H1 (cell line): ENCODE data around the gene SZT2. TPM values are rescaled to one million over a fixed set of nuclear protein-coding genes. Genes with fewer than 3 reads are reported as not detected.

Experiments
- CTCF ChIA-PET: fragments of 300-600 bp; sonication (Branson Sonifier 250); formaldehyde crosslinking; loops from one replicate; lab custom pipeline; 2021; ENCODE audit not compliant: partially characterized antibody; lab: Charles Lee
- POLR2A ChIA-PET: fragments of 300-600 bp; sonication (Branson Sonifier 250); formaldehyde crosslinking; loops from one replicate; lab custom pipeline; 2021; ENCODE audit warnings: inconsistent platforms; ENCODE audit not compliant: partially characterized antibody; lab: Charles Lee
- DNase-seq, 2 experiments: peaks; one replicate each; pipeline versions ENCODE4 v3.0.0 to v3.0.0-alpha.2; 2010 to 2022; ENCODE audit warnings: low spot score in 2 of 2, low read depth in 1 of 2, mixed read lengths in 1 of 2
- FAIRE-seq: peaks from 2 replicates; lab custom pipeline; 2011; peaks lifted over from hg19 to GRCh38; lab: Jason Lieb, UNC
- H2AFZ ChIP-seq: 2 replicates; pipeline ENCODE4 v1.8.1; 2012; ENCODE audit warnings: low read length, inconsistent platforms
- H2AK5ac ChIP-seq: 2 replicates; pipeline ENCODE4 v1.6.1; 2013; ENCODE audit warnings: low read depth, low read length
- H2BK120ac ChIP-seq: replicated peaks from 2 replicates; pipeline ENCODE3; 2013; ENCODE audit warnings: low read depth, low read length, inconsistent platforms
- H2BK12ac ChIP-seq: 2 replicates; pipeline ENCODE4 v1.6.1; 2013; ENCODE audit warnings: low read depth, low read length
- H2BK15ac ChIP-seq: 2 replicates; pipeline ENCODE4 v1.6.1; 2013; ENCODE audit warnings: low read length
- H2BK20ac ChIP-seq: 2 replicates; pipeline ENCODE4 v1.6.1; 2013; ENCODE audit warnings: low read length
- H2BK5ac ChIP-seq: 2 replicates; pipeline ENCODE4 v1.6.1; 2013; ENCODE audit warnings: low read depth, low read length
- H3K14ac ChIP-seq: 2 replicates; pipeline ENCODE4 v1.6.1; 2013; ENCODE audit warnings: inconsistent platforms; ENCODE audit not compliant: insufficient read length
- H3K18ac ChIP-seq: 2 replicates; pipeline ENCODE4 v1.6.1; 2013; ENCODE audit warnings: low read length; ENCODE audit errors: extremely low read depth
- H3K23ac ChIP-seq: 2 replicates; pipeline ENCODE4 v1.6.1; 2013; ENCODE audit warnings: inconsistent platforms; ENCODE audit not compliant: insufficient read length
- H3K23me2 ChIP-seq: 2 replicates; pipeline ENCODE4 v1.6.1; 2013; ENCODE audit warnings: low read depth, low read length
- H3K27ac ChIP-seq: 2 replicates; pipeline ENCODE4 v1.6.1; 2011; ENCODE audit warnings: low read depth, low read length, inconsistent platforms
- H3K27me3 ChIP-seq, 4 experiments: replicated peaks in 1 of 4; 1 replicate in 1 of 4; 2 replicates in 3 of 4; pipeline versions ENCODE4 v1.6.1 to v1.8.1; 2011 to 2013; ENCODE audit warnings: low read length in 3 of 4, mild to moderate bottlenecking in 3 of 4, inconsistent platforms in 2 of 4, mixed read lengths in 2 of 4, moderate library complexity in 1 of 4; ENCODE audit not compliant: control insufficient read depth in 3 of 4, insufficient read depth in 3 of 4; ENCODE audit errors: extremely low read depth in 1 of 4
- H3K36me3 ChIP-seq, 4 experiments: 2 replicates each; pipeline versions ENCODE4 v1.6.1 to v1.8.1; 2011 to 2013; ENCODE audit warnings: mild to moderate bottlenecking in 4 of 4, low read length in 3 of 4, moderate library complexity in 2 of 4, control low read depth in 1 of 4, inconsistent platforms in 1 of 4; ENCODE audit not compliant: insufficient read depth in 4 of 4, control insufficient read depth in 2 of 4
- H3K4ac ChIP-seq: replicated peaks from 2 replicates; pipeline ENCODE3; 2013; ENCODE audit warnings: low read length, low read depth, mixed read lengths, inconsistent platforms; ENCODE audit not compliant: insufficient read length
- H3K4me1 ChIP-seq, 4 experiments: replicated peaks in 1 of 4; 1 replicate in 1 of 4; 2 replicates in 3 of 4; pipeline versions ENCODE4 v1.6.1 to v1.8.1; 2011 to 2013; ENCODE audit warnings: low read length in 3 of 4, inconsistent platforms in 2 of 4, mixed read lengths in 1 of 4; ENCODE audit not compliant: insufficient read depth in 4 of 4, control insufficient read depth in 3 of 4
- H3K4me2 ChIP-seq, 2 experiments: 2 replicates each; pipeline versions ENCODE4 v1.6.1 to v1.8.1; 2011 to 2013; ENCODE audit warnings: low read depth in 2 of 2, low read length in 2 of 2, control low read depth in 1 of 2, inconsistent platforms in 1 of 2, mild to moderate bottlenecking in 1 of 2; ENCODE audit not compliant: insufficient read depth in 1 of 2
- H3K4me3 ChIP-seq, 4 experiments: fragments of 200-600, 300-600 bp in 1 of 4; sonication (generic), shearing (Covaris generic), sonication (Bioruptor Twin) in 1 of 4; 2 replicates each; pipeline versions ENCODE4 v1.5.1 to v1.8.1; 2011 to 2016; ENCODE audit warnings: low read length in 4 of 4, low read depth in 3 of 4, control low read depth in 2 of 4, inconsistent platforms in 2 of 4, mild to moderate bottlenecking in 2 of 4, mixed read lengths in 1 of 4, moderate library complexity in 1 of 4; ENCODE audit not compliant: insufficient read depth in 2 of 4; ENCODE audit errors: extremely low read depth in 1 of 4
- H3K56ac ChIP-seq: replicated peaks from 2 replicates; pipeline ENCODE3; 2013; ENCODE audit warnings: low read depth, mild to moderate bottlenecking, mixed read lengths, low read length, inconsistent platforms; ENCODE audit not compliant: insufficient read length
- H3K79me1 ChIP-seq: 2 replicates; pipeline ENCODE4 v1.6.1; 2013; ENCODE audit warnings: low read depth, low read length, control low read depth
- H3K79me2 ChIP-seq, 2 experiments: 2 replicates each; pipeline versions ENCODE4 v1.6.1 to v1.8.1; 2012 to 2013; ENCODE audit warnings: low read length in 2 of 2, mild to moderate bottlenecking in 2 of 2, inconsistent platforms in 1 of 2; ENCODE audit not compliant: insufficient read depth in 2 of 2, control insufficient read depth in 1 of 2
- H3K9ac ChIP-seq, 4 experiments: replicated peaks in 1 of 4; 1 replicate in 1 of 4; 2 replicates in 3 of 4; pipeline versions ENCODE4 v1.6.1 to v1.8.1; 2011 to 2013; ENCODE audit warnings: low read depth in 3 of 4, low read length in 3 of 4, control low read depth in 2 of 4, mild to moderate bottlenecking in 2 of 4, moderate library complexity in 2 of 4, inconsistent platforms in 1 of 4; ENCODE audit errors: extremely low read depth in 1 of 4
- H3K9me3 ChIP-seq, 2 experiments: 2 replicates each; pipeline versions ENCODE4 v1.6.1 to v1.8.1; 2012 to 2013; ENCODE audit warnings: mild to moderate bottlenecking in 2 of 2, moderate library complexity in 2 of 2, control low read depth in 1 of 2, inconsistent platforms in 1 of 2, low read depth in 1 of 2, low read length in 1 of 2, mixed read lengths in 1 of 2; ENCODE audit not compliant: insufficient read depth in 2 of 2
- H4K20me1 ChIP-seq, 2 experiments: replicated peaks in 1 of 2; 2 replicates each; pipeline versions ENCODE3 to v1.8.1; 2011 to 2013; ENCODE audit warnings: inconsistent platforms in 2 of 2, low read length in 2 of 2, mild to moderate bottlenecking in 1 of 2; ENCODE audit not compliant: insufficient read depth in 2 of 2, control insufficient read depth in 1 of 2
- H4K5ac ChIP-seq: 2 replicates; pipeline ENCODE4 v1.6.1; 2013; ENCODE audit warnings: low read length, low read depth, mixed read lengths, inconsistent platforms; ENCODE audit not compliant: insufficient read length
- H4K8ac ChIP-seq: 2 replicates; pipeline ENCODE4 v1.8.0; 2013; ENCODE audit warnings: mild to moderate bottlenecking, moderate library complexity, low read length, inconsistent platforms; ENCODE audit not compliant: insufficient read depth; ENCODE audit errors: extremely low read depth
- H4K91ac ChIP-seq: replicated peaks from 2 replicates; pipeline ENCODE3; 2013; ENCODE audit warnings: low read length, mixed read lengths, inconsistent platforms; ENCODE audit not compliant: insufficient read length
- ATF3 ChIP-seq: IDR thresholded peaks from 2 replicates; pipeline ENCODE4 v1.6.1; 2011; ENCODE audit warnings: low read depth, mild to moderate bottlenecking, low read length; ENCODE audit not compliant: insufficient read depth
- CBX8 ChIP-seq: fragments of 300-800, 300-1000 bp; sonication (generic); IDR thresholded peaks from 2 replicates; pipeline ENCODE4 v1.7.1; 2016; ENCODE audit warnings: low read depth, low read length, borderline replicate concordance
- CREB1 ChIP-seq: IDR thresholded peaks from 2 replicates; pipeline ENCODE4 v1.6.1; 2012; ENCODE audit warnings: inconsistent platforms
- EP300 ChIP-seq, 2 experiments: IDR thresholded peaks; 1 replicate in 1 of 2; 2 replicates in 1 of 2; pipeline ENCODE4 v1.6.1; 2011 to 2012; ENCODE audit warnings: low read depth in 2 of 2, low read length in 2 of 2, mild to moderate bottlenecking in 2 of 2, borderline replicate concordance in 1 of 2, inconsistent platforms in 1 of 2, moderate library complexity in 1 of 2
- EZH2 ChIP-seq: fragments of 200-600 bp; sonication (generic); IDR thresholded peaks from 2 replicates; pipeline ENCODE4 v1.7.1; 2012; ENCODE audit warnings: low read depth, mild to moderate bottlenecking, moderate library complexity, low read length, inconsistent platforms; ENCODE audit not compliant: severe bottlenecking
- FOSL1 ChIP-seq: IDR thresholded peaks from 2 replicates; pipeline ENCODE4 v1.6.1; 2011; ENCODE audit warnings: mild to moderate bottlenecking, low read depth, low read length, moderate library complexity; ENCODE audit not compliant: insufficient read depth
- GTF2F1 ChIP-seq: IDR thresholded peaks from 2 replicates; pipeline ENCODE4 v1.6.1; 2012; ENCODE audit warnings: low read depth, low read length, improper control_type of control experiment, borderline replicate concordance
- NANOG ChIP-seq: IDR thresholded peaks from 2 replicates; pipeline ENCODE4 v1.6.1; 2011; ENCODE audit warnings: low read length, low read depth, mild to moderate bottlenecking, inconsistent platforms; ENCODE audit not compliant: insufficient read depth, poor library complexity, severe bottlenecking
- NRF1 ChIP-seq: IDR thresholded peaks from 2 replicates; pipeline ENCODE4 v1.6.1; 2011; ENCODE audit warnings: mild to moderate bottlenecking, low read depth, low read length, improper control_type of control experiment
- SIX5 ChIP-seq: IDR thresholded peaks from 2 replicates; pipeline ENCODE4 v1.6.1; 2011; ENCODE audit warnings: mild to moderate bottlenecking, low read depth, low read length
- SP4 ChIP-seq: IDR thresholded peaks from 2 replicates; pipeline ENCODE4 v1.6.1; 2012; ENCODE audit warnings: low read length, inconsistent platforms
- WGBS, 2 experiments: shearing (Covaris generic) in 1 of 2; methylation state at CpG; one replicate each; pipeline versions ENCODE4 v1.1.6 to v1.1.7; 2013 to 2015; ENCODE audit warnings: low lambda C conversion rate in 2 of 2, mixed read lengths in 2 of 2, inconsistent platforms in 1 of 2, low coverage in 1 of 2, missing lambda C conversion rate in 1 of 2; ENCODE audit not compliant: insufficient replicate concordance in 2 of 2, insufficient coverage in 1 of 2, insufficient read length in 1 of 2; ENCODE audit errors: extremely low coverage in 1 of 2, missing lambda C conversion rate in 1 of 2; 5-methylcytosine and 5-hydroxymethylcytosine counted together
- polyA plus RNA-seq, 7 experiments: library from polyadenylated mRNA; depleted of rRNA in 3 of 7; stranded (reverse) in 5 of 7; unstranded in 2 of 7; fragments of >200 nt in 5 of 7; fragments of 200-250 nt in 2 of 7; gene quantifications; 1 replicate in 5 of 7; 2 replicates in 1 of 7; 4 replicates in 1 of 7; pipeline versions ENCODE4 v1.2.1 to v1.2.3, GENCODE V29; 2011 to 2013; ENCODE audit warnings: missing spikeins in 2 of 7, mixed read lengths in 2 of 7
- total RNA-seq: library from RNA; stranded (reverse); fragmentation: NEBNext Ultra II Directional; extraction: Animal tissue kit (Norgen Biotek cat#: 25700); gene quantifications from 2 replicates; pipeline ENCODE4 v1.2.1, GENCODE V29; 2021

SZT2 gene
- total and polyA plus RNA-seq, 2 of the 8 experiments (the other 6 are each of a cell fraction or from before 2014, with no cell fraction given) = 4.7 to 12.9 TPM

DNA sequence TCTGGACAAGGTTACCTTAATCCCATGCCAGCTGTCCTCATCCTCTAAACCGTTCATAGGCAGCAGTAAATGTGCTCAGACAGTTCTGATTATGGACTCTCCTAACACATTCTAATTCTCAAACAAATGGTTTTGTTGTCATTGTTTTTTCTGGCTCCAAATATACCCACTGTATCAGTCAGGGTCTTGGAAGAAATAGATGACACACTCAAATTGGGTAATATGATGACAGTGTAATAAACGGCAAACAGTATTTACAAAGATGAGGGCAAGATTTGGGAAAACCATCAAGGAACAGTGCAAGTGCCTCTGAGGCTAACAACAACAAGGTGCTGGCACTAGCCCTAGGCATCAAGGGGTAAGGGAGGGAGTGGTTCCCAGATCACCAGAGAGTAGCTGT is 35.2 kb upstream of the SZT2 start:
- Histone ChIP-seq H3K79me2 (peaks cover 0 to 4% of the 10 kb centered on the region in 2 experiments; a peak in 3 of 4 replicates), H3K23me2 (peaks cover 7% of the 10 kb centered on the region), H3K36me3 (no peaks in the 10 kb centered on the region; a peak in 1 of 8 replicates), H3K4me1 (peaks cover 4 to 9% (median 6%) of the 10 kb centered on the region in 4 experiments; a peak in 6 of 7 replicates), H3K9ac (no peak overlapping the region), H4K91ac (no peak overlapping the region), H3K4me3 (no peak overlapping the region), H3K18ac (no peak overlapping the region), H2AFZ (no peak overlapping the region), H2AK5ac (no peak overlapping the region), H4K5ac (no peak overlapping the region), H3K79me1 (no peaks in the 10 kb centered on the region), H3K4ac (no peak overlapping the region), H3K9me3 (no peaks in the 10 kb centered on the region), H2BK20ac (no peak overlapping the region), H3K27ac (no peak overlapping the region), H2BK12ac (no peak overlapping the region), H3K56ac (no peak overlapping the region), H3K27me3 (no peaks in the 10 kb centered on the region), H3K23ac (no peak overlapping the region), H4K20me1 (peaks cover 0 to under 1% of the 10 kb centered on the region in 2 experiments), H2BK15ac (no peak overlapping the region), H2BK5ac (no peak overlapping the region), H3K14ac (no peak overlapping the region), H4K8ac (no peak overlapping the region), H3K4me2 (no peak overlapping the region), H2BK120ac (no peak overlapping the region)
- DNase-seq = no peak
- WGBS, 2 experiments = 86% methylated on average over 2 of the region's 2 CpGs; no CpG with 5 or more reads in 1 of the 2 experiments
- ChIA-PET CTCF (interaction anchor here (0.9 to 1.5 kb wide), 5 partner anchors 14 to 120 kb away, joined by 3 to 6 read pairs (median 4); partner anchors contain the start of gene ELOVL1), POLR2A (interaction anchor here (1.9 kb wide), 1 partner anchor 12 kb away, joined by 5 read pairs; no protein-coding TSS in a partner anchor)
- FAIRE-seq = no peak
- TF ChIP-seq EZH2 = no peak
- no peak for TF ChIP-seq SP4
- TF ChIP-seq CBX8 = no peak
- TF ChIP-seq NRF1 = no peak
- no peak for TF ChIP-seq SIX5
- no peak for TF ChIP-seq ATF3
- no peak for TF ChIP-seq EP300 (IDR thresholded peaks at IDR 0.05; ENCODE audit: borderline replicate concordance in 1 of 2, low read depth in 2 of 2, low read length in 2 of 2)
- TF ChIP-seq FOSL1 = no peak
- no peak for TF ChIP-seq NANOG
- TF ChIP-seq CREB1 = no peak
- TF ChIP-seq GTF2F1 = no peak
